Measurements from ENCODE around the gene RAP1GDS1.

RAP1GDS1 gene

GRCh38 chr4:98421111-98421510, 159.9 kb downstream of the RAP1GDS1 start:
- H3K4me3 ChIP-seq (replicated peaks; ENCODE audit: low read depth, low read length), result no peak overlapping the region
- TF ChIP-seq CTCF (IDR thresholded peaks at IDR 0.05; ENCODE audit: low read length, missing control alignments), result no peak
- peak; percentile 22 for DNase-seq (ENCODE audit: low read depth)

- no peak for TF ChIP-seq CTCF (IDR thresholded peaks at IDR 0.05; ENCODE audit: low read length, missing control alignments)
- DNase-seq (ENCODE audit: low read depth), result no peak
- H3K4me3 ChIP-seq (replicated peaks; ENCODE audit: low read depth, low read length), result no peak overlapping the region
These were observed 161.8 kb downstream of the RAP1GDS1 start for GRCh38 chr4:98423009-98423408.

- no peak overlapping the region for H3K4me3 ChIP-seq (replicated peaks; ENCODE audit: low read depth, low read length)
These were observed 169.7 kb downstream of the RAP1GDS1 start for GRCh38 chr4:98430708-98431403.

GRCh38 chr4:98433691-98434090, 172.5 kb downstream of the RAP1GDS1 start:
- TF ChIP-seq CTCF (IDR thresholded peaks at IDR 0.05; ENCODE audit: low read length, missing control alignments), result no peak
- H3K4me3 ChIP-seq (replicated peaks; ENCODE audit: low read depth, low read length), result no peak overlapping the region
- no peak for DNase-seq (ENCODE audit: low read depth)

More at GRCh38 chr4:98430708-98431403, 169.7 kb downstream of the RAP1GDS1 start:
- TF ChIP-seq CTCF (IDR thresholded peaks at IDR 0.05; ENCODE audit: low read length, missing control alignments), result no peak
- peak; percentile 65 for DNase-seq (ENCODE audit: low read depth)

- TF ChIP-seq CTCF (IDR thresholded peaks at IDR 0.05; ENCODE audit: low read length, missing control alignments), result no peak
- H3K4me3 ChIP-seq (replicated peaks; ENCODE audit: low read depth, low read length), result no peak overlapping the region
- DNase-seq (ENCODE audit: low read depth), result no peak
These were observed 173.6 kb downstream of the RAP1GDS1 start for GRCh38 chr4:98434816-98435215.

- DNase-seq (ENCODE audit: low read depth), result no peak
- no peak overlapping the region for H3K4me3 ChIP-seq (replicated peaks; ENCODE audit: low read depth, low read length)
- no peak for TF ChIP-seq CTCF (IDR thresholded peaks at IDR 0.05; ENCODE audit: low read length, missing control alignments)
These were observed 183.2 kb downstream of the RAP1GDS1 start for GRCh38 chr4:98444371-98444770.
